ENCODE results near the gene C1orf232. TPM values are rescaled to one million over a fixed set of nuclear protein-coding genes. Genes with fewer than 3 reads are reported as not detected.

Gene C1orf232
- total and polyA plus RNA-seq, 2 of the 13 experiments (the other 11 are each of a cell fraction or from before 2014, with no cell fraction given): not detected

DNA sequence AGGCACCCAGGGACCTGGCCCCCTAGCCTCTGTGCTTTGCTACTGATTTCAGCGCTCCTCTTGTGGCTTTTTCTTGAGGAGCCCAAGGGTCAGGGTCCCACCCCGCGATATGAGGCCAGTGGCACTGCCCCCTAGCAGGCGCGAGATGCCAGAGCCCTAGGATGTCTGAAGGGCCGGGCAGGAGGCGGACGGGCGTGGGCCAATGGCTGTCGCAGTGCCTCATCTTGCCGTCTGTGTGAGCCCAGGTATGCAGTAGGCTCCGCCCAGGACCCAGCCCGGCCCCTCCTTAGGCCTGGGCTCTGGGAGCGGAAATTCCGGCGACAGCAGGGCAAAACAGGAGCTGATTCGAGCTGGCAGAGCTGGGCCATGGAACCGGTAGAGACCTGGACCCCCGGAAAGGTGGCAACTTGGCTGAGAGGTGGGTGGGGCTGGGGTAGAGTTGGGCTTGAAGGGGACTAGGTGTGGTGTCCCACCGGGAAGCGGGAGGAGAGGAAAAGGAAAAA lies 8.5 kb upstream of the C1orf232 start, which contains the start of gene CNKSR1 (continued):
- TF ChIP-seq, protein P1, sequence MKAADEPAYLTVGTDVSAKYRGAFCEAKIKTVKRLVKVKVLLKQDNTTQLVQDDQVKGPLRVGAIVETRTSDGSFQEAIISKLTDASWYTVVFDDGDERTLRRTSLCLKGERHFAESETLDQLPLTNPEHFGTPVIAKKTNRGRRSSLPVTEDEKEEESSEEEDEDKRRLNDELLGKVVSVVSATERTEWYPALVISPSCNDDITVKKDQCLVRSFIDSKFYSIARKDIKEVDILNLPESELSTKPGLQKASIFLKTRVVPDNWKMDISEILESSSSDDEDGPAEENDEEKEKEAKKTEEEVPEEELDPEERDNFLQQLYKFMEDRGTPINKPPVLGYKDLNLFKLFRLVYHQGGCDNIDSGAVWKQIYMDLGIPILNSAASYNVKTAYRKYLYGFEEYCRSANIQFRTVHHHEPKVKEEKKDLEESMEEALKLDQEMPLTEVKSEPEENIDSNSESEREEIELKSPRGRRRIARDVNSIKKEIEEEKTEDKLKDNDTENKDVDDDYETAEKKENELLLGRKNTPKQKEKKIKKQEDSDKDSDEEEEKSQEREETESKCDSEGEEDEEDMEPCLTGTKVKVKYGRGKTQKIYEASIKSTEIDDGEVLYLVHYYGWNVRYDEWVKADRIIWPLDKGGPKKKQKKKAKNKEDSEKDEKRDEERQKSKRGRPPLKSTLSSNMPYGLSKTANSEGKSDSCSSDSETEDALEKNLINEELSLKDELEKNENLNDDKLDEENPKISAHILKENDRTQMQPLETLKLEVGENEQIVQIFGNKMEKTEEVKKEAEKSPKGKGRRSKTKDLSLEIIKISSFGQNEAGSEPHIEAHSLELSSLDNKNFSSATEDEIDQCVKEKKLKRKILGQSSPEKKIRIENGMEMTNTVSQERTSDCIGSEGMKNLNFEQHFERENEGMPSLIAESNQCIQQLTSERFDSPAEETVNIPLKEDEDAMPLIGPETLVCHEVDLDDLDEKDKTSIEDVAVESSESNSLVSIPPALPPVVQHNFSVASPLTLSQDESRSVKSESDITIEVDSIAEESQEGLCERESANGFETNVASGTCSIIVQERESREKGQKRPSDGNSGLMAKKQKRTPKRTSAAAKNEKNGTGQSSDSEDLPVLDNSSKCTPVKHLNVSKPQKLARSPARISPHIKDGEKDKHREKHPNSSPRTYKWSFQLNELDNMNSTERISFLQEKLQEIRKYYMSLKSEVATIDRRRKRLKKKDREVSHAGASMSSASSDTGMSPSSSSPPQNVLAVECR (CRISPR knock-in tag; IDR thresholded peaks at IDR 0.05; ENCODE audit: borderline replicate concordance): peak; percentile 50; the same call in 1 of the 2 replicates
- no peak for TF ChIP-seq PCBP2 (optimal IDR thresholded peaks at IDR 0.05; ENCODE audit: low read depth, low read length, poor library complexity, severe bottlenecking)
- TF ChIP-seq, protein P2, sequence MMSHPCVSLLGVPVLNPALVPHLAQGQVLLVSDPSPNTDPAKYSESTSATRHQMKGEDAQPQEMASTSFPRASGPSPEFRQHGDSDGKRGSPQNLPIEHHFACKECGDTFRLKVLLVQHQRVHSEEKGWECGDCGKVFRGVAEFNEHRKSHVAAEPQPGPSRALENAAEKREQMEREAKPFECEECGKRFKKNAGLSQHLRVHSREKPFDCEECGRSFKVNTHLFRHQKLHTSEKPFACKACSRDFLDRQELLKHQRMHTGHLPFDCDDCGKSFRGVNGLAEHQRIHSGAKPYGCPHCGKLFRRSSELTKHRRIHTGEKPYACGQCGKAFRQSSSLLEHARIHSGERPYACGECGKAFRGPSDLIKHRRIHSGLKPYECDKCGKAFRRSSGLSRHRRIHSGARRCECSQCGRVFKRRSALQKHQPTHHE (CRISPR knock-in tag; IDR thresholded peaks at IDR 0.05; ENCODE audit: borderline replicate concordance): no peak
- TF ChIP-seq ZFP82 (CRISPR knock-in tag; IDR thresholded peaks at IDR 0.05; ENCODE audit: borderline replicate concordance): 0 out of 2 replicates have a peak, but pooled peaks have one; percentile 70
- peak; percentile 57; the same call in 1 of the 2 replicates for TF ChIP-seq GATAD1 (CRISPR knock-in tag; IDR thresholded peaks at IDR 0.05)
- TF ChIP-seq, protein P3, sequence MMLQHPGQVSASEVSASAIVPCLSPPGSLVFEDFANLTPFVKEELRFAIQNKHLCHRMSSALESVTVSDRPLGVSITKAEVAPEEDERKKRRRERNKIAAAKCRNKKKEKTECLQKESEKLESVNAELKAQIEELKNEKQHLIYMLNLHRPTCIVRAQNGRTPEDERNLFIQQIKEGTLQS (CRISPR knock-in tag; IDR thresholded peaks at IDR 0.05): no peak
- TF ChIP-seq, protein P4, sequence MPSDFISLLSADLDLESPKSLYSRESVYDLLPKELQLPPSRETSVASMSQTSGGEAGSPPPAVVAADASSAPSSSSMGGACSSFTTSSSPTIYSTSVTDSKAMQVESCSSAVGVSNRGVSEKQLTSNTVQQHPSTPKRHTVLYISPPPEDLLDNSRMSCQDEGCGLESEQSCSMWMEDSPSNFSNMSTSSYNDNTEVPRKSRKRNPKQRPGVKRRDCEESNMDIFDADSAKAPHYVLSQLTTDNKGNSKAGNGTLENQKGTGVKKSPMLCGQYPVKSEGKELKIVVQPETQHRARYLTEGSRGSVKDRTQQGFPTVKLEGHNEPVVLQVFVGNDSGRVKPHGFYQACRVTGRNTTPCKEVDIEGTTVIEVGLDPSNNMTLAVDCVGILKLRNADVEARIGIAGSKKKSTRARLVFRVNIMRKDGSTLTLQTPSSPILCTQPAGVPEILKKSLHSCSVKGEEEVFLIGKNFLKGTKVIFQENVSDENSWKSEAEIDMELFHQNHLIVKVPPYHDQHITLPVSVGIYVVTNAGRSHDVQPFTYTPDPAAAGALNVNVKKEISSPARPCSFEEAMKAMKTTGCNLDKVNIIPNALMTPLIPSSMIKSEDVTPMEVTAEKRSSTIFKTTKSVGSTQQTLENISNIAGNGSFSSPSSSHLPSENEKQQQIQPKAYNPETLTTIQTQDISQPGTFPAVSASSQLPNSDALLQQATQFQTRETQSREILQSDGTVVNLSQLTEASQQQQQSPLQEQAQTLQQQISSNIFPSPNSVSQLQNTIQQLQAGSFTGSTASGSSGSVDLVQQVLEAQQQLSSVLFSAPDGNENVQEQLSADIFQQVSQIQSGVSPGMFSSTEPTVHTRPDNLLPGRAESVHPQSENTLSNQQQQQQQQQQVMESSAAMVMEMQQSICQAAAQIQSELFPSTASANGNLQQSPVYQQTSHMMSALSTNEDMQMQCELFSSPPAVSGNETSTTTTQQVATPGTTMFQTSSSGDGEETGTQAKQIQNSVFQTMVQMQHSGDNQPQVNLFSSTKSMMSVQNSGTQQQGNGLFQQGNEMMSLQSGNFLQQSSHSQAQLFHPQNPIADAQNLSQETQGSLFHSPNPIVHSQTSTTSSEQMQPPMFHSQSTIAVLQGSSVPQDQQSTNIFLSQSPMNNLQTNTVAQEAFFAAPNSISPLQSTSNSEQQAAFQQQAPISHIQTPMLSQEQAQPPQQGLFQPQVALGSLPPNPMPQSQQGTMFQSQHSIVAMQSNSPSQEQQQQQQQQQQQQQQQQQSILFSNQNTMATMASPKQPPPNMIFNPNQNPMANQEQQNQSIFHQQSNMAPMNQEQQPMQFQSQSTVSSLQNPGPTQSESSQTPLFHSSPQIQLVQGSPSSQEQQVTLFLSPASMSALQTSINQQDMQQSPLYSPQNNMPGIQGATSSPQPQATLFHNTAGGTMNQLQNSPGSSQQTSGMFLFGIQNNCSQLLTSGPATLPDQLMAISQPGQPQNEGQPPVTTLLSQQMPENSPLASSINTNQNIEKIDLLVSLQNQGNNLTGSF (CRISPR knock-in tag; IDR thresholded peaks at IDR 0.05): no peak
- no peak for TF ChIP-seq ZKSCAN5 (CRISPR knock-in tag; IDR thresholded peaks at IDR 0.05)
- TF ChIP-seq YEATS2 (CRISPR knock-in tag; IDR thresholded peaks at IDR 0.05; ENCODE audit: borderline replicate concordance): no peak
- TF ChIP-seq, protein P5, sequence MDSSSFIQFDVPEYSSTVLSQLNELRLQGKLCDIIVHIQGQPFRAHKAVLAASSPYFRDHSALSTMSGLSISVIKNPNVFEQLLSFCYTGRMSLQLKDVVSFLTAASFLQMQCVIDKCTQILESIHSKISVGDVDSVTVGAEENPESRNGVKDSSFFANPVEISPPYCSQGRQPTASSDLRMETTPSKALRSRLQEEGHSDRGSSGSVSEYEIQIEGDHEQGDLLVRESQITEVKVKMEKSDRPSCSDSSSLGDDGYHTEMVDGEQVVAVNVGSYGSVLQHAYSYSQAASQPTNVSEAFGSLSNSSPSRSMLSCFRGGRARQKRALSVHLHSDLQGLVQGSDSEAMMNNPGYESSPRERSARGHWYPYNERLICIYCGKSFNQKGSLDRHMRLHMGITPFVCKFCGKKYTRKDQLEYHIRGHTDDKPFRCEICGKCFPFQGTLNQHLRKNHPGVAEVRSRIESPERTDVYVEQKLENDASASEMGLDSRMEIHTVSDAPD (CRISPR knock-in tag; IDR thresholded peaks at IDR 0.05): no peak
- peak; percentile 62 for TF ChIP-seq POLR2AphosphoS5 (IDR thresholded peaks at IDR 0.05; ENCODE audit: low read depth, low read length)
- no peak for TF ChIP-seq SRSF9 (IDR thresholded peaks at IDR 0.05; ENCODE audit: borderline replicate concordance, insufficient read depth, low read depth, low read length, poor library complexity, severe bottlenecking)
- no peak for TF ChIP-seq CCAR2 (optimal IDR thresholded peaks at IDR 0.05; ENCODE audit: low read depth, low read length)
- TF ChIP-seq HOXA3 (CRISPR knock-in tag; IDR thresholded peaks at IDR 0.05): no peak
- no peak for TF ChIP-seq IRF2 (CRISPR knock-in tag; IDR thresholded peaks at IDR 0.05)

Measured in HepG2 (cell line).